H1 (cell line): ENCODE data around the gene PAK6. TPM values are rescaled to one million over a fixed set of nuclear protein-coding genes. Genes with fewer than 3 reads are reported as not detected.

Source experiments
- NANOG ChIP-seq: IDR thresholded peaks from 2 replicates; pipeline ENCODE4 v1.6.1; 2011; ENCODE audit warnings: low read length, low read depth, mild to moderate bottlenecking, inconsistent platforms; ENCODE audit not compliant: insufficient read depth, poor library complexity, severe bottlenecking
- polyA plus RNA-seq, 7 experiments: library from polyadenylated mRNA; depleted of rRNA in 3 of 7; stranded (reverse) in 5 of 7; unstranded in 2 of 7; fragments of >200 nt in 5 of 7; fragments of 200-250 nt in 2 of 7; gene quantifications; 1 replicate in 5 of 7; 2 replicates in 1 of 7; 4 replicates in 1 of 7; pipeline versions ENCODE4 v1.2.1 to v1.2.3, GENCODE V29; 2011 to 2013; ENCODE audit warnings: missing spikeins in 2 of 7, mixed read lengths in 2 of 7
- total RNA-seq: library from RNA; stranded (reverse); fragmentation: NEBNext Ultra II Directional; extraction: Animal tissue kit (Norgen Biotek cat#: 25700); gene quantifications from 2 replicates; pipeline ENCODE4 v1.2.1, GENCODE V29; 2021

Gene PAK6
- total and polyA plus RNA-seq, 2 of the 8 experiments (the other 6 are each of a cell fraction or from before 2014, with no cell fraction given) = 6.9 to 9.4 TPM

DNA sequence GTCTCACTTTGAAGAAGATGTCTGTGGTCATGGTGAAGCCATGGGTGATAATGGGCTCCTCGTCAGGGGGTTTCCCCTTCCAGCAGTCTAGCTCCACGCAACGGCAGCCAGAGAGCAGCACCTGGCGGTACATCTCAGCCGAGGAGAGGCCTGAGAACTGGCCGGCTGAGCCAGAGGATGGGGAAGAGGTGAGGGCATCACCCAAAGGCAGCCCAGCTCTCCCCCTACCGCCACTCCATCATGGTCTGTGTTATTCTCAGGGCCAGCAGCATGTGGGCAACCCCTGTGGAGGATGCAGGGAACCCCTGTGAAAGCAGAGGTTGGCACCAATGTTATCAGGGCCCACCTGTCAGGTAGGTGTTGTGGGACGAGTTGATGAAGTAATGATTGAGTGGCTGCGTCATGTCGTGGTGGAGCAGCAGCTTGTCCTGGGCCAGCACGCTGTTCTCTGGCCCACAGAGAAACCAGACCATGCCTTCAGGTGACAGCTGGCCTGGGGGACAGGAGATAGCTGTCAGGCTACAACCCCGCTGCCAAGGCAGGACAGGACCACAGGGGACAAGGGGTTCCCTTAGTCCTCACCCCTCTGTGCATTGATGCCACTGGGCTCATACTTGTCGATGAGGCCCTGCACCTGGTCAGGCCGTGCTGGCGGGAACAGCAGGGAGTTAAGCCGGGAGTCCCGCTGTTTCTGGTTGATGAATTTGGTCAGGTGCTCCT is 59.5 kb downstream of the PAK6 start (continued):
- TF ChIP-seq NANOG = no peak
